Mesodermal cell (in vitro differentiated cells): ENCODE data around the gene BCL2L13.

Experiments used
- H3K27ac ChIP-seq: 2 replicates; pipeline ENCODE4 v1.7.0; 2013; ENCODE audit warnings: mild to moderate bottlenecking, low read depth, low read length, moderate library complexity; ENCODE audit not compliant: severe bottlenecking
- H3K36me3 ChIP-seq: 2 replicates; pipeline ENCODE4 v1.7.1; 2013; ENCODE audit warnings: mild to moderate bottlenecking, low read length, moderate library complexity; ENCODE audit not compliant: control insufficient read depth, insufficient read depth
- H3K4me1 ChIP-seq: one replicate; pipeline ENCODE4 v1.7.1; 2013; ENCODE audit warnings: mild to moderate bottlenecking, low read length; ENCODE audit not compliant: insufficient read depth, control insufficient read depth, poor library complexity, severe bottlenecking
- H3K4me3 ChIP-seq: 2 replicates; pipeline ENCODE4 v1.7.0; 2013; ENCODE audit warnings: low read length, control low read depth, mild to moderate bottlenecking; ENCODE audit not compliant: insufficient read depth, poor library complexity, severe bottlenecking; ENCODE audit errors: extremely low read depth
- H3K9me3 ChIP-seq: 2 replicates; pipeline ENCODE4 v1.7.1; 2013; ENCODE audit warnings: mild to moderate bottlenecking, low read length, moderate library complexity; ENCODE audit not compliant: control insufficient read depth
- WGBS, 2 experiments: methylation state at CpG; one replicate each; pipeline ENCODE4 v1.1.5; 2013; ENCODE audit warnings: missing lambda C conversion rate in 2 of 2; ENCODE audit not compliant: insufficient coverage in 2 of 2; 5-methylcytosine and 5-hydroxymethylcytosine counted together

Gene BCL2L13

DNA sequence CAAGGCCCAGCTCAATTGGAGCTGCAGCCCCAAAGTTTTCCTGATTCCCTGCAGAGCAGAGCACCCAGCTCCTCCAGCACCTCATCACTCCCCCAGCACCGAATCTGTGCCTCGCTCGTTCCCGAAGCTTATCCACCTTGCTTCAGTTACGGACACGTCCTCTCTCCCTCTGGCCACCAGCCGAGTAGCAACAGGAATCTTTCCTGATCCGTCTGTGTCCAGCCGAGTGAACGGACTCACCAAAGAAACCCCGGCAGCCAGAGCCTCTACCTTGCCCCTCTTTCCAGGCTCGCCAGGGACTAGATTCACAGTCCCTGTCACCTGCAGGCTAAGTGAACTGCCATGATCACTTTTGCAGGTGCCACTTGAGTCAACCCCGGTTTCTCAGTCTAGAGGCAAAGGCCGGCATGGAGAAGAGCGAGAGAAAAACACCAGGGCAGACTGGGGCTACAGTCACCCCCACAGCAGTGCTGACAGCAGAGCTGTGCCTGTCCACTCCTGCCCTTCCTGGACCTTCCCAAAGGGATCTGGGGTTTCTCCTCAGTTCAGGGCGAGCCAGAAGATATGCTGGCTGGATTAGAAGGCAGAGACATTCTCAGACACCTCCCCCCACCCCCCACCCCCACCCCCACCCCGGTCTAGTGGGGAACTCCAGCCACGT lies 103.4 kb downstream of the BCL2L13 start:
- WGBS, 2 experiments, result 77 to 84% methylated on average over 15 of the region's 18 CpGs
- Histone ChIP-seq H3K36me3 (no peaks in the 10 kb centered on the region), H3K27ac (no peak overlapping the region), H3K4me1 (no peaks in the 10 kb centered on the region), H3K9me3 (no peaks in the 10 kb centered on the region), H3K4me3 (no peak overlapping the region)

- WGBS, 2 experiments, result 12 to 53% methylated on average over 5 to 9 of the region's 9 CpGs
- no peaks in the 10 kb centered on the region for H3K4me1 ChIP-seq
- no peak overlapping the region for H3K27ac ChIP-seq
- no peaks in the 10 kb centered on the region for H3K36me3 ChIP-seq
- no peaks in the 10 kb centered on the region for H3K9me3 ChIP-seq
- H3K4me3 ChIP-seq, result no peak overlapping the region
Observed at GRCh38 chr22:17742527-17742902, 104.0 kb downstream of the BCL2L13 start.

DNA sequence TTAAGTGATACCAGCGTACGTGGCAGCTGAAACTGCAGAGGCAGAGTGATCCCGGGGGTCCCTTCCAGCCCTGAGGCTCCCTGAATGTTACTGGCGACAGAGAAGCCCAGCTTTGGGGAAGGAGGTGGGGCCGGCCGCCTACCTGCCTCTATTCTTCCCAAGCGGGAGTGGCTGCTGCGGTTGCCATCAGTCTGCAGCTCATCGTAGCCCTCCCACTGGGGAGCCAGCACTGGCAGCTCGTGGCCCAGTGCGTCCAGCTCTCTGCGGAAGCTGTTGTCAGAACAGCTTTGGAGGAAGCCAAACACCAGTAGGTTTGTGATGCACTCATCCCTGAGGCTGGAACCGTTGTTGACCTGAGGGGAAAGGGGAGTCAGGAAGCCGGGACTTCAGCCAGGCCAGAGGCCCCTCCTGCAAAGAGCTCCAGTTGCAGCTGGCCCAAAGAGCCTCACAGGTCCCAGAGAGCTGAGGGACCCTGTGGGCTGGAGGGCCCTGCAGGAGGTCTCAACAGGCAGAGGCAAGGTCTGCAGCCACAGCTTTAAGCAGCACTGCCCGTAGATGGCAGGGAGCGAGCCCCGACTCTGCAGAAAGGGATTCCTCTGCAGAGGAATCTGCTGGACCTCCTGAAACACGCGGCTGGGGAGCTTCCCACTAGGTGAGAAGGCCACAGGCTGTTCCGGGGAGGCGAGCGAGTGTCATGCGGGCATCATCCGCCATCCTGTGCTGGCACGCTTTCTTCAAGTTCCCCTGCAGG lies 105.3 kb downstream of the BCL2L13 start:
- no peaks in the 10 kb centered on the region for H3K9me3 ChIP-seq
- H3K36me3 ChIP-seq, result no peaks in the 10 kb centered on the region
- H3K27ac ChIP-seq, result no peak overlapping the region
- WGBS, 2 experiments, result 72 to 80% methylated on average over 23 to 25 of the region's 25 CpGs
- no peak overlapping the region for H3K4me3 ChIP-seq
- no peaks in the 10 kb centered on the region for H3K4me1 ChIP-seq

- no peak overlapping the region for H3K4me3 ChIP-seq
- H3K36me3 ChIP-seq, result no peaks in the 10 kb centered on the region
- no peaks in the 10 kb centered on the region for H3K9me3 ChIP-seq
- H3K27ac ChIP-seq, result no peak overlapping the region
- WGBS, 2 experiments, result 81 to 95% methylated on average over 4 to 7 of the region's 7 CpGs
- no peaks in the 10 kb centered on the region for H3K4me1 ChIP-seq
Observed at GRCh38 chr22:17744430-17744829, 105.9 kb downstream of the BCL2L13 start.

GRCh38 chr22:17746916-17747315 lies 108.4 kb downstream of the BCL2L13 start:
- Histone ChIP-seq H3K4me1 (no peaks in the 10 kb centered on the region), H3K27ac (no peak overlapping the region), H3K36me3 (no peaks in the 10 kb centered on the region), H3K9me3 (no peaks in the 10 kb centered on the region), H3K4me3 (no peak overlapping the region)
- WGBS, 2 experiments, result 97% methylated on average over 10 of the region's 10 CpGs

GRCh38 chr22:17748555-17749353 lies 110.2 kb downstream of the BCL2L13 start:
- WGBS, 2 experiments, result 62 to 84% methylated on average over 24 of the region's 40 CpGs
- H3K36me3 ChIP-seq, result no peaks in the 10 kb centered on the region
- H3K9me3 ChIP-seq, result no peaks in the 10 kb centered on the region
- H3K27ac ChIP-seq, result no peak overlapping the region
- H3K4me3 ChIP-seq, result no peak overlapping the region
- no peaks in the 10 kb centered on the region for H3K4me1 ChIP-seq

GRCh38 chr22:17749605-17750395 lies 111.2 kb downstream of the BCL2L13 start:
- Histone ChIP-seq H3K36me3 (no peaks in the 10 kb centered on the region), H3K4me3 (no peak overlapping the region), H3K27ac (no peak overlapping the region), H3K4me1 (no peaks in the 10 kb centered on the region), H3K9me3 (no peaks in the 10 kb centered on the region)
- 89 to 94% methylated on average over 27 to 32 of the region's 35 CpGs for WGBS, 2 experiments

- Histone ChIP-seq H3K4me3 (no peak overlapping the region), H3K4me1 (no peaks in the 10 kb centered on the region), H3K27ac (no peak overlapping the region), H3K9me3 (no peaks in the 10 kb centered on the region), H3K36me3 (no peaks in the 10 kb centered on the region)
- 93 to 94% methylated on average over 5 to 6 of the region's 6 CpGs for WGBS, 2 experiments
Observed at GRCh38 chr22:17751596-17751995, 113.0 kb downstream of the BCL2L13 start.

- Histone ChIP-seq H3K36me3 (no peaks in the 10 kb centered on the region), H3K9me3 (no peaks in the 10 kb centered on the region), H3K27ac (no peak overlapping the region), H3K4me1 (no peaks in the 10 kb centered on the region), H3K4me3 (no peak overlapping the region)
- WGBS, 2 experiments, result 92 to 95% methylated on average over 9 to 13 of the region's 13 CpGs
Observed at GRCh38 chr22:17753401-17753989, 114.9 kb downstream of the BCL2L13 start.
